Naive thymus-derived CD4-positive, alpha-beta T cell (primary cell): Measurements from ENCODE around the gene PPP1R1B. TPM values are rescaled to one million over a fixed set of nuclear protein-coding genes. Genes with fewer than 3 reads are reported as not detected.

Experiments
- ATAC-seq: fragments of 150-1000 bp; cut with Tn5 transposase; 2 replicates; pipeline ENCODE4 v1.10.0; 2021; ENCODE audit warnings: mild to moderate bottlenecking, moderate library complexity
- CTCF ChIA-PET: fragments of 350-600 bp; sonication (Branson Sonifier 250); formaldehyde crosslinking; loops from one replicate; lab custom pipeline; 2021; ENCODE audit warnings: antibody characterized with exemption; lab: Charles Lee
- POLR2A ChIA-PET: fragments of 350-600 bp; sonication (Branson Sonifier 250); formaldehyde crosslinking; loops from one replicate; lab custom pipeline; 2021; ENCODE audit warnings: antibody characterized with exemption, inconsistent platforms; lab: Charles Lee
- DNase-seq, 9 donors: peaks; one replicate each; pipeline versions ENCODE4 v3.0.0 to v3.0.0-alpha.2; 2020 to 2022; ENCODE audit warnings: mixed read lengths in 1 of 9
- H3K27ac ChIP-seq: one replicate; pipeline ENCODE4 v1.7.0; 2013; ENCODE audit warnings: mild to moderate bottlenecking, low read depth, low read length, moderate library complexity
- H3K27me3 ChIP-seq, 2 donors: one replicate each; pipeline ENCODE4 v1.7.0; 2013; ENCODE audit warnings: low read length in 2 of 2, mild to moderate bottlenecking in 2 of 2, moderate library complexity in 2 of 2; ENCODE audit not compliant: control insufficient read depth in 2 of 2, insufficient read depth in 2 of 2
- H3K36me3 ChIP-seq, 3 experiments: 1 replicate in 2 of 3; 2 replicates in 1 of 3; pipeline ENCODE4 v1.7.0; 2013; ENCODE audit warnings: low read length in 3 of 3, mild to moderate bottlenecking in 3 of 3, moderate library complexity in 1 of 3; ENCODE audit not compliant: insufficient read depth in 3 of 3, control insufficient read depth in 2 of 3
- H3K4me1 ChIP-seq, 2 donors: one replicate each; pipeline ENCODE4 v1.7.0; 2013; ENCODE audit warnings: low read length in 2 of 2, mild to moderate bottlenecking in 2 of 2, moderate library complexity in 1 of 2; ENCODE audit not compliant: control insufficient read depth in 2 of 2, insufficient read depth in 2 of 2
- H3K4me3 ChIP-seq: 2 replicates; pipeline ENCODE4 v1.7.0; 2013; ENCODE audit warnings: mild to moderate bottlenecking, low read length
- H3K9me3 ChIP-seq, 3 experiments: 1 replicate in 2 of 3; 2 replicates in 1 of 3; pipeline ENCODE4 v1.7.0; 2013; ENCODE audit warnings: low read length in 3 of 3; ENCODE audit not compliant: control insufficient read depth in 2 of 3
- H3K27ac Mint-ChIP-seq, 9 donors: one replicate each; pipeline ENCODE4 v1.8.0; 2020 to 2022; ENCODE audit warnings: mixed read lengths in 9 of 9, mild to moderate bottlenecking in 8 of 9, moderate library complexity in 5 of 9, inconsistent platforms in 2 of 9
- H3K27me3 Mint-ChIP-seq, 5 donors: one replicate each; pipeline ENCODE4 v1.8.0; 2021 to 2022; ENCODE audit warnings: mixed read lengths in 5 of 5, mild to moderate bottlenecking in 1 of 5
- H3K36me3 Mint-ChIP-seq, 5 donors: one replicate each; pipeline ENCODE4 v1.8.0; 2020 to 2022; ENCODE audit warnings: mixed read lengths in 5 of 5, mild to moderate bottlenecking in 3 of 5, inconsistent platforms in 1 of 5
- H3K4me1 Mint-ChIP-seq, 7 donors: one replicate each; pipeline ENCODE4 v1.8.0; 2020 to 2022; ENCODE audit warnings: mixed read lengths in 7 of 7, mild to moderate bottlenecking in 3 of 7, inconsistent platforms in 1 of 7
- H3K4me3 Mint-ChIP-seq, 10 donors: one replicate each; pipeline ENCODE4 v1.8.0; 2020 to 2022; ENCODE audit warnings: mild to moderate bottlenecking in 10 of 10, mixed read lengths in 10 of 10, moderate library complexity in 6 of 10, inconsistent platforms in 2 of 10
- H3K9me3 Mint-ChIP-seq, 11 donors: one replicate each; pipeline ENCODE4 v1.8.0; 2020 to 2022; ENCODE audit warnings: mixed read lengths in 11 of 11, mild to moderate bottlenecking in 4 of 11, inconsistent platforms in 1 of 11, moderate library complexity in 1 of 11
- intact Hi-C, 2 donors: fragments of 100-400 bp; cut with micrococcal nuclease; formaldehyde crosslinking; loops; one replicate each; pipeline ENCODE4 v1.15.1; 2023
- polyA plus RNA-seq, 2 donors: library from polyadenylated mRNA; unstranded; fragments of 300-500 nt; fragmentation: Illumina TruSeq; gene quantifications; one replicate each; pipeline ENCODE4 v1.2.3, GENCODE V29; 2021
- total RNA-seq, 6 experiments: library from RNA in 5 of 6; stranded (reverse) in 5 of 6; gene quantifications; 1 replicate in 5 of 6; 2 replicates in 1 of 6; pipeline ENCODE4 v1.2.3 and lab custom pipeline; 2021 to 2026

PPP1R1B gene
- total RNA-seq (not detected), polyA plus RNA-seq (not detected), total RNA-seq (lab: John Stamatoyannopoulos, UW) (not detected)

DNA sequence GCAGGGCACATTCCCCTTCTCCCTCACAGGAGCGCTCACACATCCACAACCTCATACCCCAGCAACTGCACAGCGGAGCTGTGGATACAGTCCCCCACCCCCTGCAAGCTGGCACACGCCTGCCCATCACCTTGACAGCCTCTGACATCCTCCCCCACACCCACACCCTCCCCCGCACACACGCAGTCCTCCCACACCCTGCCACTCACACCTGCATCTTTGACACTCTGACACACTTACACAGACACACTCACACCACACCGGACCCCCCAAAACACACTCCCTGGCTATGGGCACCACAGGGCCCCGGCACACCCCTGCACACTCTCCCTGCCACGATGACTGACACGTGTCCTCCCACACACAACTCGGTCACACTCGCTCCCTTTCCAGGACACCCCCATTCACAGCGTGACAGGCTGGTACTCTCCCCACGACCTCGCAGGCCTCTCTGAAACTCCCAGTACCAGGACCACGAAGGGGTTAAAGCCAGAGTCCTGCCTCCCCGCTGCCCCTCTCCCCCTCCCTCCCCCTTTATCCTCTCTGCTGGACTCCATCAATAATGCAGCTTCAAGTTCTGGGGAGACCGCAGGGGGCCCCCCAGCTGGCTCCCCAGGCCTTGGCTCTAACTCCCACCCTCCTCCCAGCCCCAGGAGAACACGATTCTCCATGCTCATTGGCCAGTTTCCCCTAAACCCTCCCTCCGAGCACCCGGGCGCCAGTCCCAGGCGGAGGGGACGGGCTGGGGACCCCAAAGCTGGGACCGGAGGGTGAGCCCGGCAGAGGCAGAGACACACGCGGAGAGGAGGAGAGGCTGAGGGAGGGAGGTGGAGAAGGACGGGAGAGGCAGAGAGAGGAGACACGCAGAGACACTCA is at the start of gene PPP1R1B:
Gene PPP1R1B (plus strand): TSS at position 782 of the 876 bp plus-strand sequence. CDS start 441 bp downstream, outside the sequence.
- peak within 1 kb of the TSS; percentile 1 to 77 (median 64) for H3K4me3 Mint-ChIP-seq

DNA sequence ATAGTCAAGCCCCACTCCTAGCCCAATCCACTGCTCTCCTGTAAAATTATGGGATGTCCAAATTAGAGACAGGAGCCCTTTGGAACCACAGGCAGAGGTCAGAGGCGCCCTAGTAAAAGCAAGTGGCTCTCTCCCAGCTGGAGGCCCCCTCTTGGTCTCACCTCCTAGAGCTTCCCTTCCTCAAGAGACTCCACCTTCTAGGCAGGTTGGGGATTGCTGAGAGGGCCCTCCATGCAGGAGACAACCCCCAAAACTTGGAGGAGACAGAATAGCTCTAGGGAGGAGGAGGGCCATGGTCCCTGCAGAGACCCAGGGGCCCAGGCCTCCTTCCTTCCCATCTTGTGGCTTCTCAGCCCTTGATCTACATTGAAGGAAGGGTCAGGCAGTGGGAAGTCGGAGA is 48.5 kb upstream of the PPP1R1B start:
- Histone ChIP-seq H3K4me1 (no peaks in the 10 kb centered on the region), H3K36me3 (no peaks in the 10 kb centered on the region), H3K27ac (no peak overlapping the region), H3K27me3 (no peaks in the 10 kb centered on the region), H3K9me3 (no peaks in the 10 kb centered on the region), H3K4me3 (no peak overlapping the region)
- peaks cover 0 to 8% (median 4%) of the 10 kb centered on the region in 7 donors for H3K4me1 Mint-ChIP-seq
- ChIA-PET POLR2A (no interaction called here), CTCF (no interaction called here)
- H3K36me3 Mint-ChIP-seq: peaks cover 0 to 14% (median 5%) of the 10 kb centered on the region in 5 donors
- H3K9me3 Mint-ChIP-seq: peaks cover 0 to 1% (median 0%) of the 10 kb centered on the region in 11 donors
- H3K4me3 Mint-ChIP-seq: no peak overlapping the region
- DNase-seq (no peak), ATAC-seq (no peak)
- intact Hi-C loops: no loop called here
- no peak overlapping the region for H3K27ac Mint-ChIP-seq
- peaks cover 0 to 30% (median 5%) of the 10 kb centered on the region in 5 donors for H3K27me3 Mint-ChIP-seq

More for the DNA sequence above, at the start of gene PPP1R1B:
- H3K27ac ChIP-seq: no peak within 1 kb of the TSS
- Mint-ChIP-seq H3K4me1 (peaks cover 12 to 38% (median 23%) of the 10 kb centered on the region in 7 donors), H3K9me3 (peaks cover 0 to 1% (median 0%) of the 10 kb centered on the region in 11 donors), H3K27me3 (peaks cover 10 to 71% (median 32%) of the 10 kb centered on the region in 5 donors), H3K36me3 (no peaks in the 10 kb centered on the region), H3K27ac (no peak within 1 kb of the TSS)
- intact Hi-C loops: no loop called here
- no peaks in the 10 kb centered on the region for H3K36me3 ChIP-seq
- DNase-seq (no peak), ATAC-seq (no peak)
- CTCF ChIA-PET: interaction anchor here (1.0 to 8.9 kb wide), 4 partner anchors 9 to 156 kb away, joined by 3 to 104 read pairs (median 8); partner anchors contain the start of gene STARD3
- peak within 1 kb of the TSS; percentile 17 for H3K4me3 ChIP-seq
- H3K4me1 ChIP-seq: peaks cover 6 to 17% of the 10 kb centered on the region in 2 donors
- POLR2A ChIA-PET: interaction anchor here (0.6 to 0.7 kb wide), 2 partner anchors 20 to 239 kb away, joined by 3 read pairs; no protein-coding TSS in a partner anchor
- no peaks in the 10 kb centered on the region for H3K9me3 ChIP-seq
- H3K27me3 ChIP-seq: peaks cover 3 to 4% of the 10 kb centered on the region in 2 donors

GRCh38 chr17:39579318-39580081 is 47.3 kb upstream of the PPP1R1B start:
- intact Hi-C loops: no loop called here
- Histone ChIP-seq H3K27ac (no peak overlapping the region), H3K9me3 (no peaks in the 10 kb centered on the region), H3K4me3 (no peak overlapping the region), H3K27me3 (no peaks in the 10 kb centered on the region), H3K36me3 (no peaks in the 10 kb centered on the region), H3K4me1 (no peaks in the 10 kb centered on the region)
- Mint-ChIP-seq H3K4me1 (peaks cover 0 to 4% (median 0%) of the 10 kb centered on the region in 7 donors), H3K27ac (no peak overlapping the region), H3K4me3 (no peak overlapping the region), H3K36me3 (peaks cover 0 to 23% (median 2%) of the 10 kb centered on the region in 5 donors), H3K27me3 (peaks cover 0 to 30% (median 5%) of the 10 kb centered on the region in 5 donors), H3K9me3 (peaks cover 0 to 1% (median 0%) of the 10 kb centered on the region in 11 donors)
- ChIA-PET CTCF (no interaction called here), POLR2A (no interaction called here)
- ATAC-seq (no peak), DNase-seq (no peak)

DNA sequence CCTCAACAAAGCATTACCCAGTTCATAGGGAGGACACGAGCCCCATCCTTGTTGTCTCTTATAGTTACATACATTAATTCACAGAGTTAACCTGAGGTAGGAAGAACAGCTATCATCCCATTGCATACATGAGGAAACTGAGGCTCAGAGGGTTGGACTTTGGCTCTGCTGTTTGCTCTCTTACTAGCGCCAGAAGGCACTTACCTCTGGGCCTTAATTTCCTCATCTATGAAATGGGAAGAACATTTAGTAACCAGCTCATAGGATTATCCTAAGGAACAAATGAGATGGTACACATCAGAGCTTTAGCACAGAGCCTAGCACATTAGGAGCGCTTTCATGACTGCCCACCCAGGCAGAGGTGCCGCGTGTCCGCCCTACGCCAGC is 46.7 kb upstream of the PPP1R1B start:
- no peaks in the 10 kb centered on the region for H3K27me3 ChIP-seq
- no peak overlapping the region for H3K4me3 Mint-ChIP-seq
- peaks cover 0 to 25% (median 2%) of the 10 kb centered on the region in 5 donors for H3K27me3 Mint-ChIP-seq
- H3K4me1 ChIP-seq: no peaks in the 10 kb centered on the region
- no peak for DNase-seq
- intact Hi-C loops: no loop called here
- peaks cover 0 to 2% (median 0%) of the 10 kb centered on the region in 7 donors for H3K4me1 Mint-ChIP-seq
- H3K27ac Mint-ChIP-seq: no peak overlapping the region
- no peak overlapping the region for H3K4me3 ChIP-seq
- no peak overlapping the region for H3K27ac ChIP-seq
- POLR2A ChIA-PET: no interaction called here
- no peaks in the 10 kb centered on the region for H3K36me3 ChIP-seq
- H3K9me3 ChIP-seq: no peaks in the 10 kb centered on the region
- peaks cover 0 to 27% (median 0%) of the 10 kb centered on the region in 5 donors for H3K36me3 Mint-ChIP-seq
- ATAC-seq: no peak
- H3K9me3 Mint-ChIP-seq: peaks cover 0 to 1% (median 0%) of the 10 kb centered on the region in 11 donors
- CTCF ChIA-PET: no interaction called here

DNA sequence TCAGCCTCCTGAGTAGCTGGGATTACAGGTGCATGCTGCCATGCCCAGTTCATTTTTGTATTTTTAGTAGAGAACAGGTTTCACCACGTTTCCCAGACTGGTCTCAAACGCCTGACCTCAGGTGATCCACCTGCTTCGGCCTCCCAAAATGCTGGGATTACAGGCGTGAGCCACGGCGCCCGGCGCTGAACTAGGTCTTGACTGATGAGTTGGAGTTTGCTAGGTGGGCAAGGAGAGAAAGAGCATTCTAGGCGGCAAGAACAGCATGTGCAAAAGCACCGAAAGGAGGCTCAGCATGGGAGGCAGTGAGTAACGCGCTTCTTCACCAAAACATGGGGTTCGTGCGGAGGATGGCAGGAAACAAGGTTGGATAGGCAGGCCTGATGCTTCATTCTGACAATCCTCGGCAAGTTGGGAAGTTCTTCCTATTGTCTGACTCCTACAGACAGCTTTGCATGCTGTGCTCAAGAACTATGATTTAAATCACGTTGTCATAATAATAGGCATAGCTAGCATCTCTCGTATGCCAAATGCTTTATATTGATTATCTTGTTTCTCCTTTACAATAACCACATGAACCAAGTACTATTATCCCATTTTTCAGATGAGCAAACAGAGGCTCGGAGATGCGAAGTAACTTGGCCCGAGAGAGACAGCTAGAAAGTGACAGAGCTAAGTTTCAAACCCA is 45.5 kb upstream of the PPP1R1B start:
- no peak overlapping the region for H3K4me3 ChIP-seq
- Mint-ChIP-seq H3K4me1 (no peaks in the 10 kb centered on the region), H3K4me3 (no peak overlapping the region), H3K9me3 (peaks cover 0 to 1% (median 0%) of the 10 kb centered on the region in 11 donors), H3K27ac (no peak overlapping the region), H3K36me3 (peaks cover 0 to 27% (median 0%) of the 10 kb centered on the region in 5 donors), H3K27me3 (peaks cover 0 to 16% (median 0%) of the 10 kb centered on the region in 5 donors)
- H3K9me3 ChIP-seq: no peaks in the 10 kb centered on the region
- H3K27ac ChIP-seq: no peak overlapping the region
- POLR2A ChIA-PET: no interaction called here
- H3K27me3 ChIP-seq: no peaks in the 10 kb centered on the region
- CTCF ChIA-PET: interaction anchor here (0.6 kb wide), 1 partner anchor 396 kb away, joined by 3 read pairs; no protein-coding TSS in a partner anchor
- intact Hi-C loops: no loop called here
- no peaks in the 10 kb centered on the region for H3K4me1 ChIP-seq
- ATAC-seq (no peak), DNase-seq (no peak)
- H3K36me3 ChIP-seq: no peaks in the 10 kb centered on the region

GRCh38 chr17:39581759-39582085 is 45.0 kb upstream of the PPP1R1B start:
- Histone ChIP-seq H3K9me3 (no peaks in the 10 kb centered on the region), H3K36me3 (no peaks in the 10 kb centered on the region), H3K27me3 (no peaks in the 10 kb centered on the region), H3K27ac (no peak overlapping the region), H3K4me1 (no peaks in the 10 kb centered on the region), H3K4me3 (no peak overlapping the region)
- no peaks in the 10 kb centered on the region for H3K4me1 Mint-ChIP-seq
- ATAC-seq (no peak), DNase-seq (no peak)
- no peak overlapping the region for H3K27ac Mint-ChIP-seq
- H3K36me3 Mint-ChIP-seq: peaks cover 0 to 27% (median under 1%) of the 10 kb centered on the region in 5 donors
- ChIA-PET CTCF (interaction anchor here (0.6 kb wide), 1 partner anchor 396 kb away, joined by 3 read pairs; no protein-coding TSS in a partner anchor), POLR2A (no interaction called here)
- intact Hi-C loops: no loop called here
- peaks cover 0 to 12% (median 0%) of the 10 kb centered on the region in 5 donors for H3K27me3 Mint-ChIP-seq
- peaks cover 0 to 2% (median 0%) of the 10 kb centered on the region in 11 donors for H3K9me3 Mint-ChIP-seq
- no peak overlapping the region for H3K4me3 Mint-ChIP-seq
